ENCODE results near the gene ATXN7L3B. TPM values are rescaled to one million over a fixed set of nuclear protein-coding genes. Genes with fewer than 3 reads are reported as not detected.
"Not testable (repeated sequence)": the region's sequence is repeated elsewhere in the genome, so short reads cannot be mapped to it uniquely, and the experiment has no call there.

The ATXN7L3B gene
- 27.3 and 29.9 TPM in 2 replicates for total RNA-seq (2014; rRNA removed; shearing (Covaris generic); ENCODE audit: low replicate concordance)

DNA sequence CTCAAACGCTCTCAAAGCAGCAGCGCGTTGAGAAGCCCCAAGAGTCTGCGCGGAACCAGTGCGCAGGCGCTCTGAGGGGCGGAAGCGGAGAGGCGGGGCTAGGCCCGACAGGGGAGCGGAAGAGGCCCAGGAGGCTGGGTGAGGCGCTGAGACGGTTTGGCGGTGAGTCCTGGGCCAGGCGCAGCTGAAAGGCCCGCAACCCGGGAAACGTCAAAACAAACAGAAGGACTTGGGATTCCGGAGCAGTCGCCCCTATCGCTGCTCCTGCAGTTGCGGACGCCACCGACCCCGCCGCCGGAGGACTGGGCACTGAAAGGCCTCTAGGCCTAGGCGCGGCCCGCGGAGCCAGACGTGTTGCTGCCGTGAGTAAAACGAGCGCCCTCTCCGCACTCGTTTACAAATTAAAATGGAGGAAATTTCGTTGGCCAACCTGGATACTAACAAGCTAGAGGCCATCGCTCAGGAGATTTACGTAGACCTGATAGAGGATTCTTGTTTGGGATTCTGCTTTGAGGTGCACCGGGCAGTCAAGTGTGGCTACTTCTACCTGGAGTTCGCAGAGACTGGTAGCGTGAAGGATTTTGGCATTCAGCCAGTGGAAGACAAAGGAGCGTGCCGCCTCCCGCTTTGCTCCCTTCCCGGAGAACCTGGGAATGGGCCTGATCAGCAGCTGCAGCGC lies at the start of gene ATXN7L3B:
Gene ATXN7L3B, plus strand, starts transcription at position 129 of the 679 bp plus-strand sequence. Its CDS starts 278 bp downstream, at position 407.
- H2AFZ ChIP-seq (ENCODE audit: low read length) = peak within 1 kb of the TSS; percentile 69; the same call in 1 of the 2 replicates
- peak within 1 kb of the TSS; percentile 97 for H3K4me2 ChIP-seq (ENCODE audit: low read depth, low read length, poor library complexity, severe bottlenecking)
- peak within 1 kb of the TSS; percentile 93 for H3K4me3 ChIP-seq (ENCODE audit: low read length)
- H3K4me1 ChIP-seq (ENCODE audit: low read length) = peaks cover 38% of the 10 kb centered on the region
- H3K9ac ChIP-seq (ENCODE audit: low read length) = peak within 1 kb of the TSS; percentile 91
- H3K9me3 ChIP-seq (ENCODE audit: low read length) = no peaks in the 10 kb centered on the region
- H4K20me1 ChIP-seq (ENCODE audit: insufficient read depth, low read depth, low read length) = peaks cover 42% of the 10 kb centered on the region
- no peaks in the 10 kb centered on the region for H3K27me3 ChIP-seq (ENCODE audit: low read length)
- H3K27ac ChIP-seq (ENCODE audit: low read length) = peak within 1 kb of the TSS; percentile 93
- peaks cover 52% of the 10 kb centered on the region for H3K79me2 ChIP-seq (ENCODE audit: low read length)
- peak; percentile 99 for DNase-seq
- H3K36me3 ChIP-seq (ENCODE audit: insufficient read depth, low read length) = peaks cover 28% of the 10 kb centered on the region
- H3K9me2 ChIP-seq (replicated peaks; ENCODE audit: insufficient read depth, low read length) = no peaks in the 10 kb centered on the region

DNA sequence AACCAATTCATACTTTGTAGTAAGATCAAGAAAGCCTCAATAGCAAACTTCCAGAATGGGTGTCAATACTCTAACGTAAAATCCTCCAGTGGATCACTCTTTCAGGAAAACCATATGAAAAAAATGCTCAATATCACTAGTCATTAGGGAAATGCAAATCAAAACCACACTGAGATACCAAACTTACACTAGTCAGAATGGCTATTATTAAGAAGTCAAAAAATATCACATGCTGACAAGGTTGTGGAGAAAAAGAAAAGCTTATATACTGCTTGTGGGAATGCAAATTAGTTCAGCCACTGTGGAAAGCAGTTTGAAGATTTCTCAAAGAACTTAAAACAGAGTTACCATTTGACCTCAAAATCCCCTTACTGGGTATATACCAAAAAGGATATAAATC lies 49.5 kb upstream of the ATXN7L3B start:
- no peaks in the 10 kb centered on the region for H3K9me2 ChIP-seq (replicated peaks; ENCODE audit: insufficient read depth, low read length)
- no peak overlapping the region for H3K9ac ChIP-seq (ENCODE audit: low read length)
- H2AFZ ChIP-seq (ENCODE audit: low read length) = no peak overlapping the region
- no peak overlapping the region for H3K4me3 ChIP-seq (ENCODE audit: low read length)
- no peak overlapping the region for H3K27ac ChIP-seq (ENCODE audit: low read length)
- H3K27me3 ChIP-seq (ENCODE audit: low read length) = no peaks in the 10 kb centered on the region
- H3K4me1 ChIP-seq (ENCODE audit: low read length) = peaks cover 19% of the 10 kb centered on the region
- H3K9me3 ChIP-seq (ENCODE audit: low read length) = no peaks in the 10 kb centered on the region
- H4K20me1 ChIP-seq (ENCODE audit: insufficient read depth, low read depth, low read length) = no peaks in the 10 kb centered on the region
- no peak for DNase-seq
- H3K79me2 ChIP-seq (ENCODE audit: low read length) = no peaks in the 10 kb centered on the region
- no peaks in the 10 kb centered on the region for H3K36me3 ChIP-seq (ENCODE audit: insufficient read depth, low read length)
- peak overlapping the region; percentile 29 for H3K4me2 ChIP-seq (ENCODE audit: low read depth, low read length, poor library complexity, severe bottlenecking)

GRCh38 chr12:74489543-74489942 lies 48.1 kb upstream of the ATXN7L3B start:
- Histone ChIP-seq H3K9ac (ENCODE audit: low read length) (no peak overlapping the region), H3K36me3 (ENCODE audit: insufficient read depth, low read length) (no peaks in the 10 kb centered on the region), H3K9me2 (replicated peaks; ENCODE audit: insufficient read depth, low read length) (no peaks in the 10 kb centered on the region), H3K9me3 (ENCODE audit: low read length) (no peaks in the 10 kb centered on the region), H3K4me2 (ENCODE audit: low read depth, low read length, poor library complexity, severe bottlenecking) (no peak overlapping the region), H3K27ac (ENCODE audit: low read length) (no peak overlapping the region), H3K27me3 (ENCODE audit: low read length) (no peaks in the 10 kb centered on the region), H2AFZ (ENCODE audit: low read length) (no peak overlapping the region), H3K4me1 (ENCODE audit: low read length) (peaks cover 19% of the 10 kb centered on the region), H3K4me3 (ENCODE audit: low read length) (no peak overlapping the region), H4K20me1 (ENCODE audit: insufficient read depth, low read depth, low read length) (no peaks in the 10 kb centered on the region), H3K79me2 (ENCODE audit: low read length) (no peaks in the 10 kb centered on the region)
- no peak for DNase-seq

DNA sequence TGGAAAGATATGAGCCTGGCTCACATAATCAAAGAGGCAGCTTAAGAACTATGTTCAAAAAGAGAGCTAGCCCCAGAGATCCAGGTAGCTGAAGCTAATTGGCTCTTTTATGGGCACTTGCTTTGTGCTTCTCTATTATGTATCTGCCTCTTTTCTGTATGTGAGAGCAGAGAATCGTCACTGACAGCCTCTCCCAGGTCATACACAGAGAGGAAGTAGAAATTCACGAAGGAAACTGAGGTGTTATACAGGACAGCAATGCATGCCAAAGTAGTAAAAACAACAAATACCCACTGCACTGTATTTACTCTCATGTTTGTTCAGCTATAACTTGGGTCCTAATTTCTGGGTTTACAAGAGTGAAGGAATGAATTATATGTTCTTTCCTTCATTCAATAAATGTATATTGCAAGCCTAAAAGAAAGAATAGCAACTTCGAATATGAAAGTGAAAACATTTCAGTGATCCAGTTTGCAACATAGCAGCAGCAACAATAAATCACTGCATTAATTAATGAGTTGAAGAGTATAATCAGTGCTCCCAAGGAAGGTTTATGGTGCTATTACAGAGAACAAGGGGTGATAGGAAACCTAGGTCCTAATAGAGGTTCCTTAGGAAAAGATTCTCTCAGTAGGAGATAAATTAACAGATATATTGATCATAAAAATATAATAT lies 47.1 kb upstream of the ATXN7L3B start:
- no peaks in the 10 kb centered on the region for H3K27me3 ChIP-seq (ENCODE audit: low read length)
- no peaks in the 10 kb centered on the region for H3K9me2 ChIP-seq (replicated peaks; ENCODE audit: insufficient read depth, low read length)
- no peak overlapping the region for H3K27ac ChIP-seq (ENCODE audit: low read length)
- no peaks in the 10 kb centered on the region for H3K36me3 ChIP-seq (ENCODE audit: insufficient read depth, low read length)
- no peaks in the 10 kb centered on the region for H3K79me2 ChIP-seq (ENCODE audit: low read length)
- peaks cover 19% of the 10 kb centered on the region for H3K4me1 ChIP-seq (ENCODE audit: low read length)
- no peak overlapping the region for H3K4me2 ChIP-seq (ENCODE audit: low read depth, low read length, poor library complexity, severe bottlenecking)
- no peak overlapping the region for H3K9ac ChIP-seq (ENCODE audit: low read length)
- H3K9me3 ChIP-seq (ENCODE audit: low read length) = no peaks in the 10 kb centered on the region
- H2AFZ ChIP-seq (ENCODE audit: low read length) = no peak overlapping the region
- H4K20me1 ChIP-seq (ENCODE audit: insufficient read depth, low read depth, low read length) = no peaks in the 10 kb centered on the region
- DNase-seq = no peak
- H3K4me3 ChIP-seq (ENCODE audit: low read length) = no peak overlapping the region

GRCh38 chr12:74491374-74491773 lies 46.3 kb upstream of the ATXN7L3B start:
- DNase-seq = no peak
- no peak overlapping the region for H3K27ac ChIP-seq (ENCODE audit: low read length)
- no peaks in the 10 kb centered on the region for H3K9me2 ChIP-seq (replicated peaks; ENCODE audit: insufficient read depth, low read length)
- H3K27me3 ChIP-seq (ENCODE audit: low read length) = no peaks in the 10 kb centered on the region
- H3K9ac ChIP-seq (ENCODE audit: low read length) = no peak overlapping the region
- H3K4me3 ChIP-seq (ENCODE audit: low read length) = no peak overlapping the region
- no peaks in the 10 kb centered on the region for H3K79me2 ChIP-seq (ENCODE audit: low read length)
- H4K20me1 ChIP-seq (ENCODE audit: insufficient read depth, low read depth, low read length) = no peaks in the 10 kb centered on the region
- H3K36me3 ChIP-seq (ENCODE audit: insufficient read depth, low read length) = no peaks in the 10 kb centered on the region
- H2AFZ ChIP-seq (ENCODE audit: low read length) = no peak overlapping the region
- peaks cover 19% of the 10 kb centered on the region for H3K4me1 ChIP-seq (ENCODE audit: low read length)
- no peaks in the 10 kb centered on the region for H3K9me3 ChIP-seq (ENCODE audit: low read length)
- H3K4me2 ChIP-seq (ENCODE audit: low read depth, low read length, poor library complexity, severe bottlenecking) = no peak overlapping the region

DNA sequence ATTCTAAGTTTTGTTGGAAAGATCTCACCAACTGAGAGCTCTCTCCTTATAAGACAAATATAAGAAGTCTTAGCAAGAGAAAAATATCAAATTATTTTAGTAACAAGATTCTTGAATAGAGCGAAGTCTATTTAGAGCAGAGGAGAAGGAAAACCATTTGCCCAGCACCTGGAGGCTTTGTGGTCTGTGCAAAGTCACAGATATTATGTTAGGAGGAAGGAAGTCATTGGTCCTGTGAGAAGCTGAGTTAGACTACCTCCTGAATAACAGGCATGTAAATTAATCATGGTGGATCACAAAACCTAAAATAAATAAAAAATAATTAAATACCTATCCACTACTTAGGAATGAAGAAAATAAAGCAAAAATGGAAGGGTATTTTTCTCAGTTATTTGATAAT lies 38.4 kb upstream of the ATXN7L3B start:
- no peak overlapping the region for H2AFZ ChIP-seq (ENCODE audit: low read length)
- no peaks in the 10 kb centered on the region for H3K27me3 ChIP-seq (ENCODE audit: low read length)
- H3K79me2 ChIP-seq (ENCODE audit: low read length) = no peaks in the 10 kb centered on the region
- H3K36me3 ChIP-seq (ENCODE audit: insufficient read depth, low read length) = no peaks in the 10 kb centered on the region
- no peak for DNase-seq
- H4K20me1 ChIP-seq (ENCODE audit: insufficient read depth, low read depth, low read length) = no peaks in the 10 kb centered on the region
- H3K9ac ChIP-seq (ENCODE audit: low read length) = no peak overlapping the region
- H3K4me2 ChIP-seq (ENCODE audit: low read depth, low read length, poor library complexity, severe bottlenecking) = no peak overlapping the region
- no peak overlapping the region for H3K4me3 ChIP-seq (ENCODE audit: low read length)
- H3K9me3 ChIP-seq (ENCODE audit: low read length) = no peaks in the 10 kb centered on the region
- no peak overlapping the region for H3K27ac ChIP-seq (ENCODE audit: low read length)
- H3K9me2 ChIP-seq (replicated peaks; ENCODE audit: insufficient read depth, low read length) = no peaks in the 10 kb centered on the region
- no peaks in the 10 kb centered on the region for H3K4me1 ChIP-seq (ENCODE audit: low read length)

DNA sequence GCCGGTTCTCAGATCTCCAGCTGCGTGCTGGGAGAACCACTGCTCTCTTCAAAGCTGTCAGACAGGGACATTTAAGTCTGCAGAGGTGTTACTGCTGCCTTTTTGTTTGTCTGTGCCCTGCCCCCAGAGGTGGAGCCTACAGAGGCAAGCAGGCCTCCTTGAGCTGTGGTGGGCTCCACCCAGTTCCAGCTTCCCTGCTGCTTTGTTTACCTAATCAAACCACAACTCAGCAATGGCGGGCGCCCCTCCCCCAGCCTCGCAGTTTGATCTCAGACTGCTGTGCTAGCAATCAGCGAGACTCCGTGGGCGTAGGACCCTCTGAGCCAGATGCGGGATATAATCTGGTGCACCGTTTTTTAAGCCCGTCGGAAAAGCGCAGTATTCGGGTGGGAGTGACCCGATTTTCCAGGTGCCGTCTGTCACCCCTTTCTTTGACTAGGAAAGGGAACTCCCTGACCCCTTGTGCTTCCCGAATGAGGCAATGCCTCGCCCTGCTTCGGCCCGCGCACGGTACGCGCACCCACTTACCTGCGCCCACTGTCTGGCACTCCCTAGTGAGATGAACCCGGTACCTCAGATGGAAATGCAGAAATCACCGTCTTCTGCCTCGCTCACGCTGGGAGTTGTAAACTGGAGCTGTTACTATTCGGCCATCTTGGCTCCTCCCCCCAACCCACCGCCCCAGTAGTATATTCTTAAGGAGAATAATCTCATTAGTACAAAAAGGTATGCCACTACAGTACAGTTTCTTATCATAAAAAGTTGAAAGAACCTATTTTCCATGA lies 28.6 kb upstream of the ATXN7L3B start:
- H2AFZ ChIP-seq (ENCODE audit: low read length); H3K4me2 ChIP-seq (ENCODE audit: low read depth, low read length, poor library complexity, severe bottlenecking): not testable (repeated sequence)

DNA sequence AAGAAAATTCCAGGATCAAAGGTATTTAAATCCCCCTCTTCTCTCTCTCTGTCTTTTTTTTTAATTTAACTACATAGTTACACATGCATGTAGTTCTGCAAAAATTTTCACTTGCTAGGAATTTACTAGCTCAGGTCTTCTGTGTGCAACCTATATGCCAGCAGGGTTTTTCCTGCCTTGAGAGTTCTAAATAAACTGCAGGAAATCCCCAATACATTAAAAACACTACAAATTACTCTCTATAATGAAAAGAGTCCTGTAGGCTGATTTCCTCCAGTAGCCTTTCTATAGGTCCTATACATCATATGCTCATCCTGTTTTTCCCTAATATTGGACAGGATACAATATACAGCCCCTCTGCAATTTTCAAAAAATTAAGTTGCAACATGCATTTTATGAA lies 27.7 kb upstream of the ATXN7L3B start:
- Histone ChIP-seq H3K27me3 (ENCODE audit: low read length) (no peaks in the 10 kb centered on the region), H3K36me3 (ENCODE audit: insufficient read depth, low read length) (no peaks in the 10 kb centered on the region), H3K9me3 (ENCODE audit: low read length) (no peaks in the 10 kb centered on the region), H2AFZ (ENCODE audit: low read length) (no peak overlapping the region), H3K9me2 (replicated peaks; ENCODE audit: insufficient read depth, low read length) (no peaks in the 10 kb centered on the region), H3K4me2 (ENCODE audit: low read depth, low read length, poor library complexity, severe bottlenecking) (no peak overlapping the region), H3K9ac (ENCODE audit: low read length) (no peak overlapping the region), H3K27ac (ENCODE audit: low read length) (no peak overlapping the region), H3K4me1 (ENCODE audit: low read length) (no peaks in the 10 kb centered on the region), H4K20me1 (ENCODE audit: insufficient read depth, low read depth, low read length) (no peaks in the 10 kb centered on the region), H3K79me2 (ENCODE audit: low read length) (no peaks in the 10 kb centered on the region), H3K4me3 (ENCODE audit: low read length) (no peak overlapping the region)
- DNase-seq = no peak

More for the DNA sequence above, 28.6 kb upstream of the ATXN7L3B start:
- not testable (repeated sequence) for H3K4me1 ChIP-seq (ENCODE audit: low read length); H3K9ac ChIP-seq (ENCODE audit: low read length); H3K27ac ChIP-seq (ENCODE audit: low read length); H3K4me3 ChIP-seq (ENCODE audit: low read length); H3K9me3 ChIP-seq (ENCODE audit: low read length); DNase-seq; H3K9me2 ChIP-seq (replicated peaks; ENCODE audit: insufficient read depth, low read length); H3K27me3 ChIP-seq (ENCODE audit: low read length); H3K36me3 ChIP-seq (ENCODE audit: insufficient read depth, low read length); H4K20me1 ChIP-seq (ENCODE audit: insufficient read depth, low read depth, low read length); H3K79me2 ChIP-seq (ENCODE audit: low read length)
